ENCODE data around the gene IARS1.

DNA sequence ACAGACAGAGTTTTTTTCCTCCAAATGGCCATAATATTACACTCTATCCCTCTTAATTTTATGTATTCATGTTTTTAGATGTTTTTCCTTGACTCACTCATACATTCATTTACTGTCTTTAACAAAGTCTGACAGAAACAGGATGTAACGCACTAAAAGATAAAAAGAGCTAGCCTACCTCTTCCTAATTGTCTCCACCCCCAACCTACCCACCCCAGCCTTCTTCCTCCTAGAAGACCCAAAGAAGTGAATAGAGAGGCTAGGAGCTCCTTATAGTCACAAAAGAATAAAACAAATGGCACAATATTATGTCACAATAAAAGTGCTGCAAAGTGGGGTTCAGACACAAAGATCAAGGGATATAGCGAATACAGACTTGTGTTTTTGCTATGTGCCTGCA is 30.9 kb upstream of the IARS1 start:
- TF ChIP-seq YY1 (IDR thresholded peaks at IDR 0.05; ENCODE audit: low read depth) = no peak
- TF ChIP-seq, protein P1, sequence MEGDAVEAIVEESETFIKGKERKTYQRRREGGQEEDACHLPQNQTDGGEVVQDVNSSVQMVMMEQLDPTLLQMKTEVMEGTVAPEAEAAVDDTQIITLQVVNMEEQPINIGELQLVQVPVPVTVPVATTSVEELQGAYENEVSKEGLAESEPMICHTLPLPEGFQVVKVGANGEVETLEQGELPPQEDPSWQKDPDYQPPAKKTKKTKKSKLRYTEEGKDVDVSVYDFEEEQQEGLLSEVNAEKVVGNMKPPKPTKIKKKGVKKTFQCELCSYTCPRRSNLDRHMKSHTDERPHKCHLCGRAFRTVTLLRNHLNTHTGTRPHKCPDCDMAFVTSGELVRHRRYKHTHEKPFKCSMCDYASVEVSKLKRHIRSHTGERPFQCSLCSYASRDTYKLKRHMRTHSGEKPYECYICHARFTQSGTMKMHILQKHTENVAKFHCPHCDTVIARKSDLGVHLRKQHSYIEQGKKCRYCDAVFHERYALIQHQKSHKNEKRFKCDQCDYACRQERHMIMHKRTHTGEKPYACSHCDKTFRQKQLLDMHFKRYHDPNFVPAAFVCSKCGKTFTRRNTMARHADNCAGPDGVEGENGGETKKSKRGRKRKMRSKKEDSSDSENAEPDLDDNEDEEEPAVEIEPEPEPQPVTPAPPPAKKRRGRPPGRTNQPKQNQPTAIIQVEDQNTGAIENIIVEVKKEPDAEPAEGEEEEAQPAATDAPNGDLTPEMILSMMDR (IDR thresholded peaks at IDR 0.05) = no peak

All from SK-N-SH (cell line).